Stimulated activated CD8-positive, alpha-beta memory T cell treated with anti-CD3 and anti-CD28 coated beads, Interleukin-7, amount 100 ng/mL, for 24 hours (primary cell): ENCODE results near the gene MANF.
"Not testable (repeated sequence)": the region's sequence is repeated elsewhere in the genome, so short reads cannot be mapped to it uniquely, and the experiment has no call there.

Experiments
- DNase-seq: peaks from one replicate; pipeline ENCODE4 v3.0.0-alpha.2; 2020; ENCODE audit warnings: low read depth

The MANF gene

GRCh38 chr3:51373658-51374421, 11.3 kb upstream of the MANF start:
- no peak for DNase-seq

DNA sequence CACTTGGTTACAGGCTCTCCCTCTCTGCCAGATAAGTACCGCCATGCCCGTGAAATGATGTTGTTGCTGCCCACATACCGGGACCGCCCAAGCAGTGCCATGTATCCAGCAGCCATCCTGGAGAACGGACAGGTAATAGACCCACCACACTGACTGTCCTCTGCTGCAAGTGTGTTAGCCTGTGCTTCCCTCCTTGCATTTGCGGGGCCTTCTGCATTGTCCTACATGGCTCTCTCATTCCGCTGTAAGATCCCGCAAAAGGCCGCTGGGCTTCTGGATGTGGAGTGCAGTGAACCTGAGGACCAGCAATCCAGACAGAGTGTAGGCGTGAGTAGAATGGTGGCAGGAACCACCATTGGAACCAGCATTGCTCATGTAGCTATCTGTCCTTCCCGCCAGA, 10.6 kb upstream of the MANF start:
- no peak for DNase-seq

GRCh38 chr3:51375136-51375535, 10.0 kb upstream of the MANF start:
- no peak for DNase-seq

DNA sequence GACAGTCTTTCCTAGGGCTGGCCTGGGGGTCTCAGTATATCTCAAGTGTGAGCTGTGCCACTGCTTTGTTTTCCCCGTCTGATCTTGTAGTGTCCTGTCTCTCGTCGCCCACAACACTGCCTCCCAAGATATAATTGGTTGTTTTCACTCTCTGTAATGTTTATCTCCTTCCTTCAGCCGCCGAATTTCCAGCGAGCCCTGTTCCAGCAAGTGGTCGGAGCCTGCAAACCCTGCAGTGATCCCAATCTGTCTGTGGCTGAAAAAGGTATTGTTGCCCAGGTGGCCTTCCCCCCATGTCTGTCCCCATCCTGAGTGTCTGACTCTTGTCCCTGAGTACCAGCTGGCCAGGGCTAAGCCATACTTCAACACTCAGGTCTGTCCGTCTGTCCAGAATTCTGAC, 9.5 kb upstream of the MANF start:
- no peak for DNase-seq

GRCh38 chr3:51378065-51378464, 7.0 kb upstream of the MANF start:
- no peak for DNase-seq

DNA sequence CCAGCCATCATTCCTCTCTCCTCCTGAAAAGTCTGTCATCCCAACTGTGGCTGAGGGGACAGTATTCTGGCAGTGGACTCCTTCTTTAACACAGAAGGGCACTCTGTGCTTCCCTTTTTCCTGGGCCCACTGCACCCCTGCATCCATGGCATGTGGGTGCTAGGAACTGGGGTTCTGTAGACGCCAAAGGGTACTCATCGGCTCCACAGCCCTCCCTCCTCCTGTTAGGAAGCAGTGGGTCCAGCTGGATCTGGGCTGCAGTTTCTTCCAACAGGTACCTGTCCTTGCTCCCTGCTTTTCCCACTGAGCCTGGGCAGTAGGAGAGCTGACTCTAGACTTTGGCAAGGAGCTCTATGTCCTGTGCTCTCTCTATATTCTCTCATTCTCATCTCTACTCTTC, 6.4 kb upstream of the MANF start:
- no peak for DNase-seq

- DNase-seq, result no peak
These were observed 5.8 kb upstream of the MANF start for GRCh38 chr3:51379301-51379700.

GRCh38 chr3:51379746-51380455, 5.2 kb upstream of the MANF start:
- no peak for DNase-seq

- DNase-seq, result no peak
These were observed 4.3 kb upstream of the MANF start for GRCh38 chr3:51380601-51381332.

DNA sequence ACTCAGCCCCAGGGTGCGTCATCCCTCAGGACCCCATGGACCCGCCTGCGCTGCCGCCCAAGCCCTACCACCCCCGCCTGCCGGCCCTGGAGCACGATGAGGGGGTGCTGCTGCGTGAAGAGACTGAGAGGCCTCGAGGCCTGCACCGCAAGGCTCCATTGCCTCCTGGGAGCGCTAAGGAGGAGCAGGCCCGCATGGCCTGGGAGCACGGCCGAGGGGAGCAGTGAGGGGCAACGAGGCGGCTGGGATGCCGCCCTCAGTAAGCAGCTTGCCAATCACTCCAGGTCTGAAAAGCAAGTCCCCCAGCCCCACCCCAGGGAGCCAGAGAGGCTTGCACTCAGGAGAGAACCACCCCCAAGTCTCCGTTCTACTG, 3.8 kb upstream of the MANF start:
- DNase-seq, result no peak

- DNase-seq, result no peak
These were observed 2.9 kb upstream of the MANF start for GRCh38 chr3:51382076-51382745.

- DNase-seq, result no peak
These were observed 2.0 kb upstream of the MANF start for GRCh38 chr3:51382947-51383578.

GRCh38 chr3:51384055-51384725, 901 bp upstream of the MANF start:
- DNase-seq, result no peak

DNA sequence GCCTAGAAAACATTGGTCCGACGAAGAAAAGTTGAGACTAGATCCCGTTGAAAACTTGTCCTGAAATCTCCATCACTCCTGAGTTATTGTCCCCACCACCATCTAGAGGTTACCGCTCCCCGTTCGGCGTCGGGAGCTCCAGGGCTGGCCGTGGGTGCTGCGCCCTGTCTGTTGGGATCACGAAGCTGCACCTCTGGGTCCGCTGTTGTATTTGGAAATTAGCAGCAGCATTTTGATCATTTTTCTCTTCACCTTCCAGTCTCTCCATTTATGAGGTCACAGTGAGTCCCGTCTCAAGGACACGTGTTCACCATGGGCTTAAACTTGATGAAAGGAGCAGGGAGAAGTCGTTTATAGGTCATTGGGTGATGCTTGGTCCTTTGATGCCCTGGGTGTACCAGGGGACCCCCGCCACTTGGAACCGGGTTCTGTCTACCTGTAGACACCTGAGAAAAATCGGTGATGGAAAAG, 565 bp downstream of the MANF start:
- no peak for DNase-seq

DNA sequence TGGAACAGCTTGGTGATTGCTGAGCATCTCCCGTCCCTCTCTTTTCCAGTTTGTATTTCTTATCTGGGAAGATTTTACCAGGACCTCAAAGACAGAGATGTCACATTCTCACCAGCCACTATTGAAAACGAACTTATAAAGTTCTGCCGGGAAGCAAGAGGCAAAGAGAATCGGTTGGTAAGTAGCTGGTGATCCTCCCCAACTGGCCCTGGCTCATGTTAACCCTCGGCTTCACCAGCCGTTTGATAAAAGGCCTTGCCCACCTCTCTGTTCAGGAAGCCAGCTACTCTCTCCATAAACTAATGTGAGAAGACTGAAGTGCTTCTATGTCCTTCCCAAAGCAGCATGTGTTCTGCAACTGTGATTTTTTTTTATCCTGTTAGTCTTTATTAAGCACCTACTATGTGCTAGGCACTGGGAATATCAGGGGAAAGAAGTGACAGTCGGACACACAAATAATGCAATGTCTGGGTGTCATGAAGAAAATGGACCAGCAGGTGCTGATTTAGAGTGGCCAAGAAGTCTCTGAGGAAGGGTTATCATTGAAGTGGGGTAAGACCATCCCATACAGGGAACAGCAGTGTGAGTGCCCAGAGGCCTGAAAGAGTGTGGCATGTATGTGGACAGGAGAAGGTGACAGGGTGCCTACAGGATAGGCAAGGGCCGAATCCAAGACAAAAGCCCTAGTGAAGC, 1.2 kb downstream of the MANF start:
- DNase-seq, result no peak

DNA sequence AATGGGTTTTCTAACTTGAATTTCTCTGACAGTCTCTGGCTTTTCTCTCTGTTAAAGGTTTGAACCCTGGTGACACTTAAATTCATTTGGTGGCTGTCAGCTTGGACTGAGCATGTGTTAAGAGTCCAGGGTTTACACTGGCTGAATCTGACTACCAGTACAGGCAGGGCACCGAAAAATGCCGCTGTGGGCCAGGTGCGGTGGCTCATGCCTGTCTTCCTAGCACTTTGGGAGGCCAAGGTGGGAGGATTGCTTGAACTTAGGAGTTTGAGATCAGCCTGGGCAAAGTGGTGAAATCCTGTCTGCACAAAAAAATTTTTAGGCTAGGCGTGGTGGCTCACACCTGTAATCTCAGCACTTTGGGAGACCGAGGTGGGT, 1.8 kb downstream of the MANF start:
- DNase-seq, result no peak

GRCh38 chr3:51387281-51387680, 2.2 kb downstream of the MANF start:
- not testable (repeated sequence) for DNase-seq

- no peak for DNase-seq
These were observed 3.4 kb downstream of the MANF start for GRCh38 chr3:51388286-51389029.

DNA sequence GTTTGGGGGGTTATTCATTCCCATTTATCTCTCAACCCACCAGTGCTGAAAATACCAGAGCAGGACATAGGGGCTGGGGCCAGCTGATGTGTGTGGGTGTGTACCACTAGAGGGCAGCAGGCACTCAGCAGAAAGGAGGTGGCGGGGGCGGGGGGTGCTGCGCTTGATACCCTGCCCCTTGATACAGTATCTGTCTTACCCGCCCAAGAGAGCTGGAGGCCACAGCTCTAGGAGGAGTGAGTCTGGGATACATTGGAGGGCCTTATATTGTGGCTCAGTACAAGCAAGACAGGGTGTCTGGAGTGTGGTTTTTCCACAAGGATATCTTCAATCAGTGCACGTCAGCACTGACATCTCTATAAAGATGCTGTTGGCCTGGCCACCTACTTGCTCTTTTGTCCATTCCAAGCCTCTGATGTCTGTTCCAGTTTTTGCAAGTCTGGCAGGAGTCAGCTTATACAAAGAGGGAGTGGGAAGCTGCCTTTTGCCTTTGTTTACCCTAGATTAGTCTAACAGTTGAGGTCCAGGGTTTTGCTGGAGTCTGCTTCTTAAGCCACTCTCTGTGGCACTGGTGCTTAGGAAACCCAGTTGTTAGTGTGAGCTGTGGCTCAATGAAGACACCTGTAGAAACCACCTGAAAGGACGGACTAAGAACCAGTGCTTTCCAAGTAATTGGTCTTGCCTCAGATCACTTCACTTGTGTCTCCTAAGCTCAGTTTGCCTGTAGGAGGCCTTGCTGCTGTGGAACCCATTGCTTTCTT, 4.5 kb downstream of the MANF start:
- peak; percentile 26 for DNase-seq
